Body of pancreas (tissue), 4 donors: ENCODE measurements around the gene KLHDC7B. TPM values are rescaled to one million over a fixed set of nuclear protein-coding genes. Genes with fewer than 3 reads are reported as not detected.

Experiments
- ATAC-seq: fragments of 150-250 bp; one replicate; pipeline ENCODE4 v1.9.1; 2016
- DNase-seq, 4 donors: peaks; one replicate each; pipeline ENCODE4 v3.0.0-alpha.2; 2019
- H3K27ac ChIP-seq, 4 donors: fragments of 200-600 bp; sonication (generic); 1 replicate in 3 of 4; 2 replicates in 1 of 4; pipeline versions ENCODE4 v1.5.1 to v1.6.1; 2016 to 2019; ENCODE audit warnings: mild to moderate bottlenecking in 1 of 4, mixed read lengths in 1 of 4, moderate library complexity in 1 of 4
- H3K27me3 ChIP-seq, 2 donors: fragments of 200-600 bp; sonication (generic); one replicate each; pipeline ENCODE4 v1.6.0; 2016; ENCODE audit warnings: mild to moderate bottlenecking in 1 of 2
- H3K36me3 ChIP-seq, 2 donors: fragments of 200-600 bp; sonication (generic); replicated peaks in 1 of 2; 2 replicates each; pipeline ENCODE4 v1.5.1; 2016; ENCODE audit warnings: low read depth in 2 of 2; ENCODE audit not compliant: insufficient read depth in 1 of 2
- H3K4me1 ChIP-seq: fragments of 200-600 bp; sonication (generic); one replicate; pipeline ENCODE4 v1.6.0; 2016
- H3K4me3 ChIP-seq, 2 donors: fragments of 200-600 bp; sonication (generic); 1 replicate in 1 of 2; 2 replicates in 1 of 2; pipeline ENCODE4 v1.5.1; 2016 to 2019
- H3K9me3 ChIP-seq, 3 donors: fragments of 200-600 bp; sonication (generic); 1 replicate in 2 of 3; 2 replicates in 1 of 3; pipeline ENCODE4 v1.5.1; 2016
- CTCF ChIP-seq, 7 experiments: fragments of 450-650 bp in 4 of 7; fragments of 200-600 bp in 3 of 7; sonication (generic) in 3 of 7; IDR thresholded peaks; one replicate each; pipeline ENCODE4 v1.5.1; 2016 to 2019; ENCODE audit warnings: antibody characterized with exemption in 7 of 7
- POLR2A ChIP-seq, 3 donors: fragments of 450-650 bp; IDR thresholded peaks; one replicate each; pipeline ENCODE4 v1.6.1; 2016; ENCODE audit warnings: antibody characterized with exemption in 3 of 3, mild to moderate bottlenecking in 2 of 3
- WGBS, 2 donors: methylation state at CpG; one replicate each; pipeline ENCODE4 v1.1.5; 2017; 5-methylcytosine and 5-hydroxymethylcytosine counted together
- intact Hi-C: fragments of 100-400 bp; cut with DNase I; formaldehyde crosslinking; loops from one replicate; pipeline ENCODE4 v1.15.1; 2023
- total RNA-seq, 2 donors: library from RNA; depleted of rRNA; stranded (reverse); fragments of >200 nt; gene quantifications; one replicate each; pipeline ENCODE4 v1.1.0, GENCODE V29; 2016

The KLHDC7B gene
- total RNA-seq, 2 donors from 2014 or later, result not detected

GRCh38 chr22:50507991-50508884 lies 37.5 kb upstream of the KLHDC7B start, which contains the start of gene NCAPH2:
Gene NCAPH2, plus strand, starts transcription at chr22:50508224. Its CDS starts 114 bp downstream, at chr22:50508338.
- H3K4me3 ChIP-seq, result peak within 1 kb of the TSS; percentile 90 to 98
- ATAC-seq (peak; percentile 88), DNase-seq (peak; percentile 96 to 98 (median 96))
- H3K9me3 ChIP-seq, result no peaks in the 10 kb centered on the region
- H3K36me3 ChIP-seq, result no peaks in the 10 kb centered on the region
- peak within 1 kb of the TSS; percentile 90 to 95 (median 92) for H3K27ac ChIP-seq
- 0 to 1% methylated on average over 11 to 57 of the region's 76 CpGs for WGBS, 2 donors
- intact Hi-C loops, result loop anchor here (10.0 kb wide), 1 partner anchor 263 kb away; the partner anchor contains the start of gene TUBGCP6
- peaks cover 38% of the 10 kb centered on the region for H3K4me1 ChIP-seq
- H3K27me3 ChIP-seq, result no peaks in the 10 kb centered on the region
- TF ChIP-seq POLR2A (IDR thresholded peaks at IDR 0.05), result peak; percentile 73 to 87 (median 82)
- TF ChIP-seq CTCF (IDR thresholded peaks at IDR 0.05), result peak in 2 of 7 experiments; percentile 11 to 31

GRCh38 chr22:50508897-50509296 lies 36.8 kb upstream of the KLHDC7B start:
- intact Hi-C loops, result loop anchor here (10.0 kb wide), 1 partner anchor 264 kb away; the partner anchor contains the start of gene TUBGCP6
- 12 to 13% methylated on average over 3 of the region's 3 CpGs for WGBS, 2 donors
- ATAC-seq, result no peak

GRCh38 chr22:50513175-50513574 lies 32.5 kb upstream of the KLHDC7B start:
- no peak overlapping the region for H3K27ac ChIP-seq
- WGBS, 2 donors, result 89 to 92% methylated on average over 7 to 15 of the region's 15 CpGs

More at GRCh38 chr22:50508897-50509296, 36.8 kb upstream of the KLHDC7B start:
- Histone ChIP-seq H3K36me3 (no peaks in the 10 kb centered on the region), H3K4me3 (no peak overlapping the region), H3K4me1 (peaks cover 38% of the 10 kb centered on the region), H3K27me3 (no peaks in the 10 kb centered on the region), H3K27ac (peak overlapping the region; percentile 90 to 95 (median 92)), H3K9me3 (no peaks in the 10 kb centered on the region)
- TF ChIP-seq CTCF (IDR thresholded peaks at IDR 0.05), result no peak
- no peak for TF ChIP-seq POLR2A (IDR thresholded peaks at IDR 0.05)
- DNase-seq, result no peak

GRCh38 chr22:50516068-50516467 lies 29.6 kb upstream of the KLHDC7B start:
- no peaks in the 10 kb centered on the region for H3K9me3 ChIP-seq
- TF ChIP-seq CTCF (IDR thresholded peaks at IDR 0.05), result no peak
- TF ChIP-seq POLR2A (IDR thresholded peaks at IDR 0.05), result no peak
- H3K4me3 ChIP-seq, result no peak overlapping the region
- intact Hi-C loops, result no loop called here
- no peaks in the 10 kb centered on the region for H3K4me1 ChIP-seq
- WGBS, 2 donors, result 93 to 98% methylated on average over 8 of the region's 8 CpGs
- no peak overlapping the region for H3K27ac ChIP-seq
- peaks cover 0 to 5% of the 10 kb centered on the region in 2 donors for H3K36me3 ChIP-seq
- H3K27me3 ChIP-seq, result no peaks in the 10 kb centered on the region
- DNase-seq (no peak), ATAC-seq (no peak)

More at GRCh38 chr22:50513175-50513574, 32.5 kb upstream of the KLHDC7B start:
- intact Hi-C loops, result no loop called here
- no peaks in the 10 kb centered on the region for H3K27me3 ChIP-seq
- H3K4me1 ChIP-seq, result peaks cover 11% of the 10 kb centered on the region
- no peaks in the 10 kb centered on the region for H3K9me3 ChIP-seq
- ATAC-seq, result no peak
- no peak overlapping the region for H3K4me3 ChIP-seq
- no peak for TF ChIP-seq CTCF (IDR thresholded peaks at IDR 0.05)
- TF ChIP-seq POLR2A (IDR thresholded peaks at IDR 0.05), result no peak
- H3K36me3 ChIP-seq, result no peaks in the 10 kb centered on the region
- no peak for DNase-seq
